ENCODE measurements around the gene ZNF862. TPM values are rescaled to one million over a fixed set of nuclear protein-coding genes. Genes with fewer than 3 reads are reported as not detected.

Gene ZNF862
- total RNA-seq, 1 experiment from 2014 or later, result 3.6 TPM

DNA sequence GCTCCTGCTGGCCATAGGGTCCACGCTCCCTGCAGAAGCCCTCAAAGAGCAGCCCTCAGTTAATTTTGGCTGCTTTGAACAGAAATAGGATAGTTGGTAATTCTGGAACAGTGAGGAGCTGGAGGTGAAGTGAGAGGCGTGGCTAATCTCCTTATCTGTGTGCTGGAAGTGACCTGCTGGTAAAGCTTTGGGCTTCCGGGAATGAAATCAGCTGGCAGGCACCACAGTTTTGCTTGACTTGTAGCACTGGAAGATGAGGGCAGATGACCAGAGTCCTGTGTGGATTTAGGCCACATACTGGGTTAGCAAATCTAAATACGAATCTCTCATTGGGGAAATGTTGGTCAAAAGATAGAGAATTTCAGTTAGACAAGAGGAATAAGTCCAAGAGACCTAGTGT lies 45.8 kb downstream of the ZNF862 start:
- no peak overlapping the region for H3K27ac Mint-ChIP-seq
- CTCF ChIA-PET, result interaction anchor here (1.0 to 4.5 kb wide), 9 partner anchors 9 to 446 kb away, joined by 3 to 52 read pairs (median 4); partner anchors contain the start of gene ZNF862
- TF ChIP-seq CREM (CRISPR knock-in tag; IDR thresholded peaks at IDR 0.05) (no peak), ZNF396 (CRISPR knock-in tag; IDR thresholded peaks at IDR 0.05; ENCODE audit: borderline replicate concordance) (no peak), NR1H2 (CRISPR knock-in tag; IDR thresholded peaks at IDR 0.05) (no peak), HMGA2 (CRISPR knock-in tag; IDR thresholded peaks at IDR 0.05) (no peak), NFYB (CRISPR knock-in tag; conservative IDR thresholded peaks at IDR 0.05; ENCODE audit: low read depth) (no peak), MXD4 (CRISPR knock-in tag; IDR thresholded peaks at IDR 0.05; ENCODE audit: borderline replicate concordance) (no peak), ELF4 (CRISPR knock-in tag; IDR thresholded peaks at IDR 0.05; ENCODE audit: low read depth) (no peak), JAZF1 (CRISPR knock-in tag; IDR thresholded peaks at IDR 0.05) (no peak), ZNF671 (CRISPR knock-in tag; IDR thresholded peaks at IDR 0.05) (no peak), TCF7 (CRISPR knock-in tag; IDR thresholded peaks at IDR 0.05; ENCODE audit: low read depth) (no peak), MYBL2 (CRISPR knock-in tag; IDR thresholded peaks at IDR 0.05) (no peak), JUN (CRISPR knock-in tag; IDR thresholded peaks at IDR 0.05) (no peak)
- TF ChIP-seq, protein P1, sequence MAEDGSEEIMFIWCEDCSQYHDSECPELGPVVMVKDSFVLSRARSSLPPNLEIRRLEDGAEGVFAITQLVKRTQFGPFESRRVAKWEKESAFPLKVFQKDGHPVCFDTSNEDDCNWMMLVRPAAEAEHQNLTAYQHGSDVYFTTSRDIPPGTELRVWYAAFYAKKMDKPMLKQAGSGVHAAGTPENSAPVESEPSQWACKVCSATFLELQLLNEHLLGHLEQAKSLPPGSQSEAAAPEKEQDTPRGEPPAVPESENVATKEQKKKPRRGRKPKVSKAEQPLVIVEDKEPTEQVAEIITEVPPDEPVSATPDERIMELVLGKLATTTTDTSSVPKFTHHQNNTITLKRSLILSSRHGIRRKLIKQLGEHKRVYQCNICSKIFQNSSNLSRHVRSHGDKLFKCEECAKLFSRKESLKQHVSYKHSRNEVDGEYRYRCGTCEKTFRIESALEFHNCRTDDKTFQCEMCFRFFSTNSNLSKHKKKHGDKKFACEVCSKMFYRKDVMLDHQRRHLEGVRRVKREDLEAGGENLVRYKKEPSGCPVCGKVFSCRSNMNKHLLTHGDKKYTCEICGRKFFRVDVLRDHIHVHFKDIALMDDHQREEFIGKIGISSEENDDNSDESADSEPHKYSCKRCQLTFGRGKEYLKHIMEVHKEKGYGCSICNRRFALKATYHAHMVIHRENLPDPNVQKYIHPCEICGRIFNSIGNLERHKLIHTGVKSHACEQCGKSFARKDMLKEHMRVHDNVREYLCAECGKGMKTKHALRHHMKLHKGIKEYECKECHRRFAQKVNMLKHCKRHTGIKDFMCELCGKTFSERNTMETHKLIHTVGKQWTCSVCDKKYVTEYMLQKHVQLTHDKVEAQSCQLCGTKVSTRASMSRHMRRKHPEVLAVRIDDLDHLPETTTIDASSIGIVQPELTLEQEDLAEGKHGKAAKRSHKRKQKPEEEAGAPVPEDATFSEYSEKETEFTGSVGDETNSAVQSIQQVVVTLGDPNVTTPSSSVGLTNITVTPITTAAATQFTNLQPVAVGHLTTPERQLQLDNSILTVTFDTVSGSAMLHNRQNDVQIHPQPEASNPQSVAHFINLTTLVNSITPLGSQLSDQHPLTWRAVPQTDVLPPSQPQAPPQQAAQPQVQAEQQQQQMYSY (CRISPR knock-in tag; IDR thresholded peaks at IDR 0.05), result no peak
- TF ChIP-seq, protein P2, sequence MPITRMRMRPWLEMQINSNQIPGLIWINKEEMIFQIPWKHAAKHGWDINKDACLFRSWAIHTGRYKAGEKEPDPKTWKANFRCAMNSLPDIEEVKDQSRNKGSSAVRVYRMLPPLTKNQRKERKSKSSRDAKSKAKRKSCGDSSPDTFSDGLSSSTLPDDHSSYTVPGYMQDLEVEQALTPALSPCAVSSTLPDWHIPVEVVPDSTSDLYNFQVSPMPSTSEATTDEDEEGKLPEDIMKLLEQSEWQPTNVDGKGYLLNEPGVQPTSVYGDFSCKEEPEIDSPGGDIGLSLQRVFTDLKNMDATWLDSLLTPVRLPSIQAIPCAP (CRISPR knock-in tag; IDR thresholded peaks at IDR 0.05), result no peak
- TF ChIP-seq, protein P3, sequence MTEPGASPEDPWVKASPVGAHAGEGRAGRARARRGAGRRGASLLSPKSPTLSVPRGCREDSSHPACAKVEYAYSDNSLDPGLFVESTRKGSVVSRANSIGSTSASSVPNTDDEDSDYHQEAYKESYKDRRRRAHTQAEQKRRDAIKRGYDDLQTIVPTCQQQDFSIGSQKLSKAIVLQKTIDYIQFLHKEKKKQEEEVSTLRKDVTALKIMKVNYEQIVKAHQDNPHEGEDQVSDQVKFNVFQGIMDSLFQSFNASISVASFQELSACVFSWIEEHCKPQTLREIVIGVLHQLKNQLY (CRISPR knock-in tag; IDR thresholded peaks at IDR 0.05), result no peak
- ATAC-seq (no peak), DNase-seq (ENCODE audit: low spot score) (no peak)
- POLR2A ChIA-PET, result no interaction called here
- H3K4me1 Mint-ChIP-seq, result peaks cover 17% of the 10 kb centered on the region
- H3K36me3 Mint-ChIP-seq, result no peaks in the 10 kb centered on the region
- no peaks in the 10 kb centered on the region for H3K27me3 Mint-ChIP-seq (ENCODE audit: low read depth)
- no peak overlapping the region for H3K4me3 Mint-ChIP-seq
- H3K9me3 Mint-ChIP-seq, result peaks cover 9% of the 10 kb centered on the region

DNA sequence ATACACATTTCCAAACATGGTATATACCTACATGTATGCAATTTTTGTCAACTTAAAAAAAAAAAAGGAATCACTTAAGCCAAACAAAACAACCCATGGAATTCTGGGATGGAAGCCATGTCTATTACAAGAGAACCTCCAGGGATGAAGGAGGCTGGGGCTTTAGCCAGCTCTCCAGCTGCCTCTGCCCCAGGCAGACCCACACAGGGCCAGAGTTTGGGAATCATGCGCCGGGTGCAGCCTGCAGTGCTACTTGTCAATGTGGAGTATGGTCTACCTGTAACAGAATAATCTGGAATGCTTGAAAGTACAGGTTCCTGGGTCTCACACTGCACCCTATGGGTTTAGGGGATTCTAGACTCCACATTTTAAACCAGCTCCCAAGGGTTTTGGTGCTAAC lies 46.4 kb downstream of the ZNF862 start:
- no peaks in the 10 kb centered on the region for H3K27me3 Mint-ChIP-seq (ENCODE audit: low read depth)

More for the DNA sequence above, 46.4 kb downstream of the ZNF862 start:
- peaks cover 9% of the 10 kb centered on the region for H3K9me3 Mint-ChIP-seq
- no peaks in the 10 kb centered on the region for H3K36me3 Mint-ChIP-seq
- TF ChIP-seq EMX1 (CRISPR knock-in tag; IDR thresholded peaks at IDR 0.05), result no peak
- TF ChIP-seq, protein P4, sequence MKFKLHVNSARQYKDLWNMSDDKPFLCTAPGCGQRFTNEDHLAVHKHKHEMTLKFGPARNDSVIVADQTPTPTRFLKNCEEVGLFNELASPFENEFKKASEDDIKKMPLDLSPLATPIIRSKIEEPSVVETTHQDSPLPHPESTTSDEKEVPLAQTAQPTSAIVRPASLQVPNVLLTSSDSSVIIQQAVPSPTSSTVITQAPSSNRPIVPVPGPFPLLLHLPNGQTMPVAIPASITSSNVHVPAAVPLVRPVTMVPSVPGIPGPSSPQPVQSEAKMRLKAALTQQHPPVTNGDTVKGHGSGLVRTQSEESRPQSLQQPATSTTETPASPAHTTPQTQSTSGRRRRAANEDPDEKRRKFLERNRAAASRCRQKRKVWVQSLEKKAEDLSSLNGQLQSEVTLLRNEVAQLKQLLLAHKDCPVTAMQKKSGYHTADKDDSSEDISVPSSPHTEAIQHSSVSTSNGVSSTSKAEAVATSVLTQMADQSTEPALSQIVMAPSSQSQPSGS (CRISPR knock-in tag; IDR thresholded peaks at IDR 0.05; ENCODE audit: borderline replicate concordance, low read depth), result no peak
- TF ChIP-seq, protein P5, sequence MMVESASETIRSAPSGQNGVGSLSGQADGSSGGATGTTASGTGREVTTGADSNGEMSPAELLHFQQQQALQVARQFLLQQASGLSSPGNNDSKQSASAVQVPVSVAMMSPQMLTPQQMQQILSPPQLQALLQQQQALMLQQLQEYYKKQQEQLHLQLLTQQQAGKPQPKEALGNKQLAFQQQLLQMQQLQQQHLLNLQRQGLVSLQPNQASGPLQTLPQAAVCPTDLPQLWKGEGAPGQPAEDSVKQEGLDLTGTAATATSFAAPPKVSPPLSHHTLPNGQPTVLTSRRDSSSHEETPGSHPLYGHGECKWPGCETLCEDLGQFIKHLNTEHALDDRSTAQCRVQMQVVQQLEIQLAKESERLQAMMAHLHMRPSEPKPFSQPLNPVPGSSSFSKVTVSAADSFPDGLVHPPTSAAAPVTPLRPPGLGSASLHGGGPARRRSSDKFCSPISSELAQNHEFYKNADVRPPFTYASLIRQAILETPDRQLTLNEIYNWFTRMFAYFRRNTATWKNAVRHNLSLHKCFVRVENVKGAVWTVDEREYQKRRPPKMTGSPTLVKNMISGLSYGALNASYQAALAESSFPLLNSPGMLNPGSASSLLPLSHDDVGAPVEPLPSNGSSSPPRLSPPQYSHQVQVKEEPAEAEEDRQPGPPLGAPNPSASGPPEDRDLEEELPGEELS (CRISPR knock-in tag; IDR thresholded peaks at IDR 0.05), result no peak
- no peak for DNase-seq (ENCODE audit: low spot score)
- H3K27ac Mint-ChIP-seq, result no peak overlapping the region
- H3K4me1 Mint-ChIP-seq, result peaks cover 17% of the 10 kb centered on the region
- ChIA-PET CTCF (interaction anchor here (4.5 kb wide), 1 partner anchor 24 kb away, joined by 52 read pairs; no protein-coding TSS in a partner anchor), POLR2A (no interaction called here)
- H3K4me3 Mint-ChIP-seq, result no peak overlapping the region
- ATAC-seq, result no peak
